Endothelial cell (in vitro differentiated cells): ENCODE measurements around the gene ITGB3BP. TPM values are rescaled to one million over a fixed set of nuclear protein-coding genes. Genes with fewer than 3 reads are reported as not detected.

Experiments
- DNase-seq: peaks from one replicate; pipeline ENCODE4 v3.0.0; 2021; ENCODE audit warnings: low spot score
- H3K27ac Mint-ChIP-seq: one replicate; pipeline ENCODE4 v1.8.0; 2021; ENCODE audit warnings: mixed read lengths, inconsistent platforms; ENCODE audit not compliant: unreplicated experiment
- H3K27me3 Mint-ChIP-seq: one replicate; pipeline ENCODE4 v1.8.0; 2021; ENCODE audit warnings: mild to moderate bottlenecking, moderate library complexity, mixed read lengths, inconsistent platforms; ENCODE audit not compliant: unreplicated experiment
- H3K36me3 Mint-ChIP-seq: one replicate; pipeline ENCODE4 v1.8.0; 2021; ENCODE audit warnings: mild to moderate bottlenecking, low read depth, mixed read lengths, inconsistent platforms; ENCODE audit not compliant: unreplicated experiment
- H3K4me1 Mint-ChIP-seq: one replicate; pipeline ENCODE4 v1.8.0; 2021; ENCODE audit warnings: mild to moderate bottlenecking, mixed read lengths, inconsistent platforms; ENCODE audit not compliant: unreplicated experiment
- H3K4me3 Mint-ChIP-seq: one replicate; pipeline ENCODE4 v1.8.0; 2021; ENCODE audit warnings: mild to moderate bottlenecking, mixed read lengths, inconsistent platforms; ENCODE audit not compliant: unreplicated experiment
- H3K9me3 Mint-ChIP-seq: one replicate; pipeline ENCODE4 v1.8.0; 2021; ENCODE audit warnings: mixed read lengths, inconsistent platforms; ENCODE audit not compliant: unreplicated experiment
- CTCF ChIP-seq: fragments of 200-600 bp; sonication (generic); IDR thresholded peaks from one replicate; pipeline ENCODE4 v1.5.0; 2021; ENCODE audit warnings: antibody characterized with exemption; ENCODE audit not compliant: unreplicated experiment
- total RNA-seq: library from RNA; stranded (reverse); fragmentation: NEBNext Ultra II Directional; extraction: Animal tissue kit (Norgen Biotek cat#: 25700); gene quantifications from one replicate; pipeline ENCODE4 v1.2.1, GENCODE V29; 2021; ENCODE audit not compliant: unreplicated experiment

The ITGB3BP gene
- total RNA-seq, 1 donor from 2014 or later = 20.9 TPM

GRCh38 chr1:63548303-63548702 is 25.3 kb upstream of the ITGB3BP start:
- DNase-seq = no peak
- Mint-ChIP-seq H3K36me3 (no peaks in the 10 kb centered on the region), H3K27ac (no peak overlapping the region), H3K4me3 (no peak overlapping the region), H3K9me3 (no peaks in the 10 kb centered on the region), H3K27me3 (no peaks in the 10 kb centered on the region), H3K4me1 (no peaks in the 10 kb centered on the region)
- no peak for TF ChIP-seq CTCF

- no peak overlapping the region for H3K4me3 Mint-ChIP-seq
- TF ChIP-seq CTCF = no peak
- no peaks in the 10 kb centered on the region for H3K36me3 Mint-ChIP-seq
- no peaks in the 10 kb centered on the region for H3K4me1 Mint-ChIP-seq
- H3K27me3 Mint-ChIP-seq = no peaks in the 10 kb centered on the region
- H3K9me3 Mint-ChIP-seq = no peaks in the 10 kb centered on the region
- no peak overlapping the region for H3K27ac Mint-ChIP-seq
- no peak for DNase-seq
Observed at GRCh38 chr1:63547621-63548294, 24.7 kb upstream of the ITGB3BP start.

GRCh38 chr1:63545780-63546179 is 22.8 kb upstream of the ITGB3BP start:
- Mint-ChIP-seq H3K27me3 (no peaks in the 10 kb centered on the region), H3K4me1 (no peaks in the 10 kb centered on the region), H3K4me3 (no peak overlapping the region), H3K36me3 (no peaks in the 10 kb centered on the region), H3K27ac (no peak overlapping the region), H3K9me3 (no peaks in the 10 kb centered on the region)
- DNase-seq = no peak
- TF ChIP-seq CTCF = no peak

GRCh38 chr1:63537940-63538339 is 14.9 kb upstream of the ITGB3BP start:
- TF ChIP-seq CTCF = peak; percentile 60
- H3K4me3 Mint-ChIP-seq = no peak overlapping the region
- no peak for DNase-seq
- H3K27me3 Mint-ChIP-seq = no peaks in the 10 kb centered on the region
- H3K9me3 Mint-ChIP-seq = no peaks in the 10 kb centered on the region
- no peaks in the 10 kb centered on the region for H3K36me3 Mint-ChIP-seq
- no peak overlapping the region for H3K27ac Mint-ChIP-seq
- H3K4me1 Mint-ChIP-seq = no peaks in the 10 kb centered on the region

- Mint-ChIP-seq H3K9me3 (no peaks in the 10 kb centered on the region), H3K4me1 (no peaks in the 10 kb centered on the region), H3K4me3 (no peak overlapping the region), H3K36me3 (no peaks in the 10 kb centered on the region), H3K27ac (no peak overlapping the region), H3K27me3 (no peaks in the 10 kb centered on the region)
- no peak for TF ChIP-seq CTCF
- no peak for DNase-seq
Observed at GRCh38 chr1:63537006-63537405, 14.0 kb upstream of the ITGB3BP start.
